Neural progenitor cell (in vitro differentiated cells): ENCODE measurements around the gene ARHGAP26.
"Not testable (repeated sequence)": the region's sequence is repeated elsewhere in the genome, so short reads cannot be mapped to it uniquely, and the experiment has no call there.

Source experiments
- EZH2 ChIP-seq: fragments of 200-600 bp; sonication (generic); IDR thresholded peaks from 2 replicates; pipeline ENCODE4 v1.6.1; 2017; ENCODE audit warnings: antibody characterized with exemption, mild to moderate bottlenecking, moderate library complexity
- EZH2phosphoT487 ChIP-seq: fragments of 200-600 bp; sonication (generic); IDR thresholded peaks from 2 replicates; pipeline ENCODE4 v1.6.1; 2017; ENCODE audit warnings: antibody characterized with exemption
- TF ChIP-seq, protein P1 (sequence below): fragments of 200-600 bp; sonication (generic); IDR thresholded peaks from 2 replicates; pipeline ENCODE4 v1.5.1; 2017; ENCODE audit warnings: antibody characterized with exemption, mild to moderate bottlenecking

DNA sequence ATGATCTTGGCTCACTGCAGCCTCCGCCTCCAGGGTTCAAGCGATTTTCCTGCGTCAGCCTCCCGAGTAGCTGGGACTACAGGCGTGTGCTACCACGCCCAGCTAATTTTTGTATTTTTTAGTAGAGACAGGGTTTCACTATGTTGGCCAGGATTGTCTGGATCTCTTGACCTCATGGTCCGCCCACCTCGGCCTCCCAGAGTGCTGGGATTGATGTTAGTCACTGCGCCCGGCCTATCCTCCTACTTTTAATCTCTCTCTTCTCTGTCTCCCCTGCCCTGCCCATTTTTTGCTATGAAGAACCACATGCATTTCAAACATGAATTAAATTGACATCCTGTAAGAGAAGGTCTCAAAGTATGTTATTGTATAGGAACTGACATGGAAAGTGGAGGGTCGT lies 158.8 kb downstream of the ARHGAP26 start:
- TF ChIP-seq, protein P1, sequence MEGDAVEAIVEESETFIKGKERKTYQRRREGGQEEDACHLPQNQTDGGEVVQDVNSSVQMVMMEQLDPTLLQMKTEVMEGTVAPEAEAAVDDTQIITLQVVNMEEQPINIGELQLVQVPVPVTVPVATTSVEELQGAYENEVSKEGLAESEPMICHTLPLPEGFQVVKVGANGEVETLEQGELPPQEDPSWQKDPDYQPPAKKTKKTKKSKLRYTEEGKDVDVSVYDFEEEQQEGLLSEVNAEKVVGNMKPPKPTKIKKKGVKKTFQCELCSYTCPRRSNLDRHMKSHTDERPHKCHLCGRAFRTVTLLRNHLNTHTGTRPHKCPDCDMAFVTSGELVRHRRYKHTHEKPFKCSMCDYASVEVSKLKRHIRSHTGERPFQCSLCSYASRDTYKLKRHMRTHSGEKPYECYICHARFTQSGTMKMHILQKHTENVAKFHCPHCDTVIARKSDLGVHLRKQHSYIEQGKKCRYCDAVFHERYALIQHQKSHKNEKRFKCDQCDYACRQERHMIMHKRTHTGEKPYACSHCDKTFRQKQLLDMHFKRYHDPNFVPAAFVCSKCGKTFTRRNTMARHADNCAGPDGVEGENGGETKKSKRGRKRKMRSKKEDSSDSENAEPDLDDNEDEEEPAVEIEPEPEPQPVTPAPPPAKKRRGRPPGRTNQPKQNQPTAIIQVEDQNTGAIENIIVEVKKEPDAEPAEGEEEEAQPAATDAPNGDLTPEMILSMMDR, result not testable (repeated sequence)
- TF ChIP-seq EZH2phosphoT487, EZH2: not testable (repeated sequence)
